GM19043 (cell line): ENCODE results near the gene RCAN2.

ENCODE experiments used
- ATAC-seq: cut with Tn5 transposase; IDR thresholded peaks from one replicate; pipeline ENCODE4 v1.9.1; 2021; ENCODE audit warnings: low read depth; ENCODE audit not compliant: unreplicated experiment

The RCAN2 gene

GRCh38 chr6:46267515-46267914 is 223.7 kb downstream of the RCAN2 start:
- no peak for ATAC-seq

- ATAC-seq, result no peak
These were observed 225.9 kb downstream of the RCAN2 start for GRCh38 chr6:46265373-46265772.

GRCh38 chr6:46263707-46264086 is 227.6 kb downstream of the RCAN2 start:
- ATAC-seq, result no peak

GRCh38 chr6:46262928-46263706 is 228.1 kb downstream of the RCAN2 start:
- no peak for ATAC-seq

GRCh38 chr6:46258249-46258648 is 233.0 kb downstream of the RCAN2 start:
- ATAC-seq, result no peak

- ATAC-seq, result no peak
These were observed 235.7 kb downstream of the RCAN2 start for GRCh38 chr6:46255528-46255927.

- ATAC-seq, result no peak
These were observed 236.3 kb downstream of the RCAN2 start for GRCh38 chr6:46254946-46255345.

GRCh38 chr6:46254331-46254730 is 236.9 kb downstream of the RCAN2 start:
- no peak for ATAC-seq

- ATAC-seq, result no peak
These were observed 239.5 kb downstream of the RCAN2 start for GRCh38 chr6:46251583-46252339.

- no peak for ATAC-seq
These were observed 243.1 kb downstream of the RCAN2 start for GRCh38 chr6:46248143-46248542.

- ATAC-seq, result no peak
These were observed 244.5 kb downstream of the RCAN2 start for GRCh38 chr6:46246727-46247126.

GRCh38 chr6:46246081-46246480 is 245.2 kb downstream of the RCAN2 start:
- no peak for ATAC-seq

GRCh38 chr6:46244670-46245069 is 246.6 kb downstream of the RCAN2 start:
- no peak for ATAC-seq

GRCh38 chr6:46243754-46244153 is 247.5 kb downstream of the RCAN2 start:
- no peak for ATAC-seq

GRCh38 chr6:46242921-46243320 is 248.3 kb downstream of the RCAN2 start:
- no peak for ATAC-seq

GRCh38 chr6:46240866-46241565 is 250.2 kb downstream of the RCAN2 start:
- no peak for ATAC-seq

GRCh38 chr6:46236752-46237151 is 254.5 kb downstream of the RCAN2 start:
- no peak for ATAC-seq

GRCh38 chr6:46235242-46235641 is 256.0 kb downstream of the RCAN2 start:
- ATAC-seq, result no peak

GRCh38 chr6:46234700-46235099 is 256.5 kb downstream of the RCAN2 start:
- no peak for ATAC-seq

GRCh38 chr6:46234156-46234556 is 257.1 kb downstream of the RCAN2 start:
- no peak for ATAC-seq

GRCh38 chr6:46233129-46233528 is 258.1 kb downstream of the RCAN2 start:
- ATAC-seq, result no peak
